Measurements from ENCODE around the gene ZNF771.
"Not testable (repeated sequence)": the region's sequence is repeated elsewhere in the genome, so short reads cannot be mapped to it uniquely, and the experiment has no call there.

The ZNF771 gene

GRCh38 chr16:30376461-30376902 is 30.9 kb upstream of the ZNF771 start:
- DNase-seq, result no peak

GRCh38 chr16:30377050-30377811 is 30.2 kb upstream of the ZNF771 start:
- DNase-seq, result no peak

- peak; percentile 81 for DNase-seq
These were observed 29.6 kb upstream of the ZNF771 start for GRCh38 chr16:30377812-30378235.

GRCh38 chr16:30378236-30379157 is 28.9 kb upstream of the ZNF771 start:
- peak; percentile 99 for DNase-seq

- no peak for DNase-seq
These were observed 28.1 kb upstream of the ZNF771 start for GRCh38 chr16:30379158-30379783.

GRCh38 chr16:30380072-30380802 is 27.2 kb upstream of the ZNF771 start:
- DNase-seq, result no peak

- DNase-seq, result no peak
These were observed 26.6 kb upstream of the ZNF771 start for GRCh38 chr16:30380803-30381208.

- DNase-seq, result no peak
These were observed 25.9 kb upstream of the ZNF771 start for GRCh38 chr16:30381291-30382041.

GRCh38 chr16:30382111-30382881 is 25.1 kb upstream of the ZNF771 start, which contains the start of gene SEPTIN1:
SEPTIN1 (minus strand) TSS chr16:30382561; CDS start chr16:30382542, 19 bp downstream.
- peak; percentile 64 for DNase-seq

- DNase-seq, result no peak
These were observed 23.9 kb upstream of the ZNF771 start for GRCh38 chr16:30383521-30383920.

GRCh38 chr16:30394592-30395154 is 12.7 kb upstream of the ZNF771 start:
- no peak for DNase-seq

- peak; percentile 38 for DNase-seq
These were observed 12.0 kb upstream of the ZNF771 start, which contains the start of gene ZNF48 for GRCh38 chr16:30395155-30395991. ZNF48 (plus strand) TSS chr16:30395420; CDS start chr16:30395795, 375 bp downstream.

- no peak for DNase-seq
These were observed 11.3 kb upstream of the ZNF771 start for GRCh38 chr16:30395992-30396585.

- not testable (repeated sequence) for DNase-seq
These were observed 10.8 kb upstream of the ZNF771 start for GRCh38 chr16:30396627-30397026.

GRCh38 chr16:30397056-30397455 is 10.3 kb upstream of the ZNF771 start:
- DNase-seq, result no peak

GRCh38 chr16:30397776-30398660 is 9.4 kb upstream of the ZNF771 start:
- DNase-seq, result no peak

GRCh38 chr16:30398661-30399434 is 8.6 kb upstream of the ZNF771 start:
- no peak for DNase-seq

All from T-helper 9 cell (primary cell).